GM08714 (cell line): ENCODE measurements around the gene SCGN.

Experiments used
- H3K4me3 ChIP-seq: fragments of 200-500 bp; sonication (Bioruptor generic); 2 replicates; pipeline ENCODE4 v1.5.1; 2014; ENCODE audit warnings: mild to moderate bottlenecking, low read length, inconsistent platforms
- ZNF274 ChIP-seq: IDR thresholded peaks from 2 replicates; pipeline ENCODE4 v1.6.1; 2012; ENCODE audit warnings: mild to moderate bottlenecking, low read depth, low read length

Gene SCGN

GRCh38 chr6:25628471-25629197 is 23.4 kb upstream of the SCGN start:
- no peak for TF ChIP-seq ZNF274
- H3K4me3 ChIP-seq = no peak overlapping the region

DNA sequence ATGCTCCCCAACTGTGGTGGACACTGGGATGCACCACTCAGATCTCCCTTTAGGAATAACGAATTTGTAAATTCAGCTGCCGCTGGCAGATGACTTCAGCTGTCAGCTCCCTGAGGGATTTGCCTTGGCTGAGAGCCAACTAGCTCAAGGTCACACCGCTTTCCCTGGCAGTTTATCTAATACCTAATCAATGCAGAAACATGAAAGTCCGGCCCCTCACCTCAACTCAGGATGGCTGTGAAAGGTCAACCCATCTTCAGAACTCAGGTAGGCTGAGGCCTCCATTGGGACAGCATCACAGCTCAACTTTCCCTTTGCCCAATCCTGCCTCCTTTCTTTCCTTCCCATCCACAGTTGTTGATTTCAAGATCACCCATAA is 22.8 kb upstream of the SCGN start:
- H3K4me3 ChIP-seq = no peak overlapping the region
- no peak for TF ChIP-seq ZNF274

DNA sequence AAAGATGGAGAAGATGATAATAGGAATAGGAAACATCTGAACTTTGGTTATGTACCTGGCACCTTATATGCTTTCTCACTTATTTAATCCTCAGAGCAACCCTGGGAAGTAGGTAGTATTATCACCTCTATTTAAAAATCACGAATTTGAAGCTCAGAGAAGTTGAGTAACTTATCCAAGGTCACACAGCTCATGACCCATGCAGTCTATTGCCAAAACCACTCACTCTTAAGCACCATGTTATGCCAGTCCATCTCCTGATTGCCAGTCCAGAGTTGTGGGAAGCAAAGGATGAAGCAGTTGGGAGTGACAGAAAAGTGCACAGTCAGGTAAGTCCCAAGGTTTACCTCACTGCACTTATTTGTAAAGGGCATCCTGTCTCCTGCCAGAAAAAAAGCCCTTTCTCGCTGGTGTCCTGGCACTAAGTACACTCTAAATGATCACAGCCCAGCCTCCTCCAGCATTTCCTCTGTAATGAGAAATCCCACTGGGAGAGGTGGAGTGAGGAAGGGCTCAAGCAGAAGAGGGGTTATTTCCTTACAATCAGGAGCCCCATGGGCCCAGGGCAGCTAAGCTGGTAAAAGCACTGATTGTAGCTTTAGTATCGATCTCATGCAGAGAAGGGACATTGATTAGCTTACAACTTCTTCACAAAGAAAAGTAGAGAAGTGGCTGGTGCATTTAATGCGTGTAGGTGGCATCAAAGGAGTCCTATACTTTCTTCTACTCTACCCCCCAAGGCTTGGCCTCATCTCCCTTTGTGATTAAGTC is 21.3 kb upstream of the SCGN start:
- no peak overlapping the region for H3K4me3 ChIP-seq
- TF ChIP-seq ZNF274 = no peak

- no peak for TF ChIP-seq ZNF274
Observed at GRCh38 chr6:25635886-25636317, 16.1 kb upstream of the SCGN start.

DNA sequence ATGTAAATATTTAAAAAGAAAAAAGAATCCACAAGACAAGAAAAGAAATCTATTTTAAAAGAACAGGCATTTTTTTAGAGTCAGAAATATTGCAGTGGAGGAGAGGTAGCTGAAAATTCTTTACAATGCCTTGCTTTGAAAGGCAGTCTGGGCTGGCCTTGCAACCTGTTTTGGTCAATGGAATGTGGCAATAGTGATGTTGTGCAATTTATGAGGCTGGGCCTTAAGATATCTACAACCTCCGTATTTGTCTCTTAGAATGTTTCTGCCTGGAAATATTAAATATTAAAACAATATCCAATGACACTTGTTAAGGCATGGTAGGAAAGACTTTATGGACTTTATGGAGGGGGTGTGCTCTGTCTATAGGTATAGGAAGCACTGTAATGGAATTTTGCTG is 14.8 kb upstream of the SCGN start:
- no peak overlapping the region for H3K4me3 ChIP-seq
- TF ChIP-seq ZNF274 = no peak

More at GRCh38 chr6:25635886-25636317, 16.1 kb upstream of the SCGN start:
- H3K4me3 ChIP-seq = no peak overlapping the region

DNA sequence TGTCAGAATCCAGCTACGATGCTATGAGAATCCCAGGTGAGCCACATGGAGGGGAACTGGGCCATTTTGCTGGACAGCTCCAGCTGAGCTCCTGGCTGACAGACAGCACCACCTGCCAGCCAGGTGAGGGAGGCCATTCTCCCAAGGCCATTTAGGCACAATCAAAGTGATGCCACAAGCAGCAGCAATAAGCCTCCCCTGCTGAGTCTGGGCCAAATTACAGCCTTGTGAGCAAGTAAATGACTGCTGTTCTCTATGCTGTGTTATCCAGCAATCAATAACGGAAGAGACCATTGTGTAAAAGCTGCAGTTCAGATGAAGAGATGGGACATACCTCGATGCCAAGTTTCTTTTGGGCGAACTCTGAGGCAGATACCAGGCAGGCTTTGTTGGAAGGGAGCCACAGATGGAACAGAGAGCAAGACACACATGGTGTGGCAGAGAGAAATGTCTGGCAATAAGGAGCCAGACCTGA is 14.0 kb upstream of the SCGN start:
- H3K4me3 ChIP-seq = no peak overlapping the region
- no peak for TF ChIP-seq ZNF274

GRCh38 chr6:25639653-25640052 is 12.4 kb upstream of the SCGN start:
- TF ChIP-seq ZNF274 = no peak
- no peak overlapping the region for H3K4me3 ChIP-seq

- H3K4me3 ChIP-seq = no peak overlapping the region
- TF ChIP-seq ZNF274 = no peak
Observed at GRCh38 chr6:25640446-25640845, 11.6 kb upstream of the SCGN start.

DNA sequence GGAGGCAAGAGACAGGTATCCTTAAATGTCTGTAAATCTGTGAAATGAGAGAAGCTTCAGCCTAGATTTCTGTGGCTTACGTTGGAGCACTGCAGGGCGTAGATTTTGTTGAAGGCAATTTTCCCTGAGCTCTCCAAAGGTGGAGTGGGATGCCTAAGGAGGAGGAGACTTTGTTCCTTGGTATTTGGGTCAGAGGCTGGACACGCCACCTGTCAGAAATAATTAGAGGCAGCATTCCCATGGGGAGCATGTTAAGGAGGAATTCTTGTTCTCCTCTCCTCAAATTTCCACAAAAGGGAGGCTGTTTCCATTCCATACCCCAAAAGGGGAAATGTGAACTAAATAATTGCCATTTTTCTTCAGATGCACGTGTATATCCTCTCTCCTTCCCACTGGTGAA is 11.1 kb upstream of the SCGN start:
- TF ChIP-seq ZNF274 = no peak
- no peak overlapping the region for H3K4me3 ChIP-seq

DNA sequence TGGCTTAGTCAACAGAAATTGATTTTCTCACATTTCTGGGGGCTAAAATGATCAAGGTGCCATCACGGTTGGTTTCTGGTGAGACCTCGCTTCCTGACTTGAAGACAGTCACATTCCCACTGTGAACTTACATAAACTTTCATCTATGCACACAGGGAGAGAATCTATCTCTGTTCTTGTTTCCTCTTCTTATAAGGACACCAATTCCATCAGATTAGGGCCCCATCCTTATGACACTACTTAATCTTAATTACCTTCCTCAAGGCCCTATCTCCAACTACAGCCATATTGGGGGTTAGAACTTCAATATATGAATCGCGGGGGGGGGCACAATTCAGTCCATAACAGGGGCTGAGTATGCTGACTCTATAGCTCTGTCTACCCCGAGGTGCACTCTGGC is 10.6 kb upstream of the SCGN start:
- H3K4me3 ChIP-seq = no peak overlapping the region
- TF ChIP-seq ZNF274 = no peak

- no peak for TF ChIP-seq ZNF274
- no peak overlapping the region for H3K4me3 ChIP-seq
Observed at GRCh38 chr6:25641940-25642666, 9.9 kb upstream of the SCGN start.

- no peak for TF ChIP-seq ZNF274
Observed at GRCh38 chr6:25642667-25643328, 9.2 kb upstream of the SCGN start.

DNA sequence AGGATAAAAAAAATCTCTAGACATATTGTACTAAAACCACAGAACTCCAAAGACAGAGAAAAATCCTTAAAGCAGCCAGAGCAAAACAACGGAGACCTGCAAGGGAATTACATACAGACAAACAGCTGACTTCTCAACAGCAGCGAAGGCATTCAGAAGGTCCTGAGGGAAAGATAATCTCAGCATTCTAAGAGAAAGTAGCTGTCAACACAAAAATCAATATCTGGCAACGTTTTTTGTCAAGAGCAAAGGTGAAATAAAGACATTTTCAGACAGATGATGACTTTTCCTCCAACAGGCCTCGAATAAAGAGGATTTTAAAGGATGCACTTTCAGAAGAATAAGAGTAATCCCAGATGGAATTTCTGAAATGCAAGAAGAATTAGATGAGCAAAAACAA is 6.1 kb upstream of the SCGN start:
- H3K4me3 ChIP-seq = no peak overlapping the region
- no peak for TF ChIP-seq ZNF274

More at GRCh38 chr6:25642667-25643328, 9.2 kb upstream of the SCGN start:
- H3K4me3 ChIP-seq = no peak overlapping the region

GRCh38 chr6:25649611-25650010 is 2.4 kb upstream of the SCGN start:
- no peak overlapping the region for H3K4me3 ChIP-seq
- TF ChIP-seq ZNF274 = no peak

GRCh38 chr6:25655723-25656122 is 3.7 kb downstream of the SCGN start:
- H3K4me3 ChIP-seq = no peak overlapping the region
- TF ChIP-seq ZNF274 = no peak
